Activated CD8-positive, alpha-beta memory T cell treated with anti-CD3 and anti-CD28 coated beads for 24 hours (primary cell): Measurements from ENCODE around the gene SLC29A3.
"Not testable (repeated sequence)": the region's sequence is repeated elsewhere in the genome, so short reads cannot be mapped to it uniquely, and the experiment has no call there.

ENCODE experiments used
- DNase-seq: peaks from one replicate; pipeline ENCODE4 v3.0.0-alpha.2; 2020

The SLC29A3 gene

GRCh38 chr10:71319042-71319799, at the start of gene SLC29A3:
Gene SLC29A3 (plus strand): TSS chr10:71319259. CDS start chr10:71319310, 51 bp downstream.
- peak; percentile 89 for DNase-seq

GRCh38 chr10:71269301-71270288, 49.5 kb upstream of the SLC29A3 start:
- DNase-seq = no peak

GRCh38 chr10:71270301-71271220, 48.5 kb upstream of the SLC29A3 start:
- DNase-seq = no peak

GRCh38 chr10:71271662-71272055, 47.4 kb upstream of the SLC29A3 start:
- DNase-seq = no peak

GRCh38 chr10:71272056-71272771, 46.8 kb upstream of the SLC29A3 start:
- DNase-seq = no peak

GRCh38 chr10:71272974-71273373, 46.1 kb upstream of the SLC29A3 start:
- DNase-seq = not testable (repeated sequence)

- DNase-seq = no peak
These were observed 45.6 kb upstream of the SLC29A3 start for GRCh38 chr10:71273506-71273905.

GRCh38 chr10:71274901-71275796, 43.9 kb upstream of the SLC29A3 start:
- no peak for DNase-seq

- no peak for DNase-seq
These were observed 42.2 kb upstream of the SLC29A3 start for GRCh38 chr10:71276873-71277272.

- no peak for DNase-seq
These were observed 41.0 kb upstream of the SLC29A3 start for GRCh38 chr10:71277914-71278665.

- no peak for DNase-seq
These were observed 40.1 kb upstream of the SLC29A3 start for GRCh38 chr10:71278691-71279588.

- no peak for DNase-seq
These were observed 39.4 kb upstream of the SLC29A3 start for GRCh38 chr10:71279590-71280170.

GRCh38 chr10:71280216-71280615, 38.8 kb upstream of the SLC29A3 start:
- DNase-seq = no peak

GRCh38 chr10:71280825-71281224, 38.2 kb upstream of the SLC29A3 start:
- no peak for DNase-seq

GRCh38 chr10:71281646-71282322, 37.3 kb upstream of the SLC29A3 start:
- no peak for DNase-seq

GRCh38 chr10:71282323-71282680, 36.8 kb upstream of the SLC29A3 start:
- DNase-seq = no peak

- DNase-seq = no peak
These were observed 35.6 kb upstream of the SLC29A3 start for GRCh38 chr10:71283410-71283809.

GRCh38 chr10:71283876-71284275, 35.2 kb upstream of the SLC29A3 start:
- DNase-seq = no peak
